ENCODE data around the gene UBE2O. TPM values are rescaled to one million over a fixed set of nuclear protein-coding genes. Genes with fewer than 3 reads are reported as not detected.
A peak's percentile ranks its signal among the peaks of the same experiment; 100 is the strongest.

The UBE2O gene
- total RNA-seq, 3 donors from 2014 or later = 16.2 to 25.0 (median 19.0) TPM

- DNase-seq = peak in 2 of 3 donors; percentile 34 to 45
- no peaks in the 10 kb centered on the region for H3K36me3 ChIP-seq (ENCODE audit: low read depth)
- peak; percentile 42 for ATAC-seq
- no peak overlapping the region for H3K4me3 ChIP-seq
- no peak for TF ChIP-seq CTCF (IDR thresholded peaks at IDR 0.05)
- H3K4me1 ChIP-seq (ENCODE audit: low read depth) = peaks cover 5% of the 10 kb centered on the region
- intact Hi-C loops (cut with DNase I, micrococcal nuclease) = no loop called here
- H3K9me3 ChIP-seq = no peaks in the 10 kb centered on the region
Observed at GRCh38 chr17:76414334-76415295, 38.3 kb downstream of the UBE2O start.

- Histone ChIP-seq H3K9me3 (no peaks in the 10 kb centered on the region), H3K4me1 (ENCODE audit: low read depth) (no peaks in the 10 kb centered on the region), H3K4me3 (no peak overlapping the region), H3K36me3 (ENCODE audit: low read depth) (no peaks in the 10 kb centered on the region)
- peak in 1 of 3 donors; percentile 21 for DNase-seq
- ATAC-seq = no peak
- intact Hi-C loops (cut with DNase I, micrococcal nuclease) = no loop called here
- TF ChIP-seq CTCF (IDR thresholded peaks at IDR 0.05) = no peak
Observed at GRCh38 chr17:76411247-76411646, 41.7 kb downstream of the UBE2O start.

GRCh38 chr17:76410328-76410965, 42.5 kb downstream of the UBE2O start:
- Histone ChIP-seq H3K36me3 (ENCODE audit: low read depth) (no peaks in the 10 kb centered on the region), H3K4me3 (no peak overlapping the region), H3K9me3 (no peaks in the 10 kb centered on the region), H3K4me1 (ENCODE audit: low read depth) (peaks cover 2% of the 10 kb centered on the region)
- intact Hi-C loops (cut with DNase I, micrococcal nuclease) = no loop called here
- DNase-seq = peak in 1 of 3 donors; percentile 28
- TF ChIP-seq CTCF (IDR thresholded peaks at IDR 0.05) = no peak
- ATAC-seq = no peak

- no peak overlapping the region for H3K4me3 ChIP-seq
- H3K9me3 ChIP-seq = no peaks in the 10 kb centered on the region
- no peaks in the 10 kb centered on the region for H3K36me3 ChIP-seq (ENCODE audit: low read depth)
- peak; percentile 73 to 84 (median 82) for DNase-seq
- intact Hi-C loops (cut with DNase I, micrococcal nuclease) = no loop called here
- TF ChIP-seq CTCF (IDR thresholded peaks at IDR 0.05) = peak; percentile 74
- peaks cover 2% of the 10 kb centered on the region for H3K4me1 ChIP-seq (ENCODE audit: low read depth)
- peak; percentile 90 for ATAC-seq
Observed at GRCh38 chr17:76408037-76408849, 44.7 kb downstream of the UBE2O start.

- intact Hi-C loops (cut with DNase I, micrococcal nuclease) = no loop called here
- no peaks in the 10 kb centered on the region for H3K36me3 ChIP-seq (ENCODE audit: low read depth)
- no peak for TF ChIP-seq CTCF (IDR thresholded peaks at IDR 0.05)
- peak in 1 of 3 donors; percentile 17 for DNase-seq
- H3K4me3 ChIP-seq = no peak overlapping the region
- ATAC-seq = no peak
- no peaks in the 10 kb centered on the region for H3K9me3 ChIP-seq
- H3K4me1 ChIP-seq (ENCODE audit: low read depth) = peaks cover 2% of the 10 kb centered on the region
Observed at GRCh38 chr17:76407509-76407908, 45.4 kb downstream of the UBE2O start.
